Measurements from ENCODE around the gene GAL.

DNA sequence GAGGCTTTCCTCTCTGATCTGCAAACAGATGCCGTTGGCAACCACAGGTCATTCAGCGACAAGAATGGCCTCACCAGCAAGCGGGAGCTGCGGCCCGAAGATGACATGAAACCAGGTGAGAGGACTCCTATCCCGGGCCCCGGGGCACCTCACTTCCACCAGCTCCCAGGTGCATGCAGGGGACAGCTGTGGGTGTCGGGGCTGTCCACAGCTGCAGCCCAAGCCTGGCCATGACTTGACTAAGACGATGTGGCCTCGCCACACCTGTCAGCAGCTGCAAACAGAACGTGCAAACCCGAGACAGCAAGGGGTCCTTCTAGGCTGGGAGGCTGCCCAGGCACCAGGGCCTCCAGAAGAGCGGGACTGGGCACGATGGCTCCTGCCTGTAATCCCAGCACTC, 3.6 kb downstream of the GAL start:
- TF ChIP-seq, protein P1, sequence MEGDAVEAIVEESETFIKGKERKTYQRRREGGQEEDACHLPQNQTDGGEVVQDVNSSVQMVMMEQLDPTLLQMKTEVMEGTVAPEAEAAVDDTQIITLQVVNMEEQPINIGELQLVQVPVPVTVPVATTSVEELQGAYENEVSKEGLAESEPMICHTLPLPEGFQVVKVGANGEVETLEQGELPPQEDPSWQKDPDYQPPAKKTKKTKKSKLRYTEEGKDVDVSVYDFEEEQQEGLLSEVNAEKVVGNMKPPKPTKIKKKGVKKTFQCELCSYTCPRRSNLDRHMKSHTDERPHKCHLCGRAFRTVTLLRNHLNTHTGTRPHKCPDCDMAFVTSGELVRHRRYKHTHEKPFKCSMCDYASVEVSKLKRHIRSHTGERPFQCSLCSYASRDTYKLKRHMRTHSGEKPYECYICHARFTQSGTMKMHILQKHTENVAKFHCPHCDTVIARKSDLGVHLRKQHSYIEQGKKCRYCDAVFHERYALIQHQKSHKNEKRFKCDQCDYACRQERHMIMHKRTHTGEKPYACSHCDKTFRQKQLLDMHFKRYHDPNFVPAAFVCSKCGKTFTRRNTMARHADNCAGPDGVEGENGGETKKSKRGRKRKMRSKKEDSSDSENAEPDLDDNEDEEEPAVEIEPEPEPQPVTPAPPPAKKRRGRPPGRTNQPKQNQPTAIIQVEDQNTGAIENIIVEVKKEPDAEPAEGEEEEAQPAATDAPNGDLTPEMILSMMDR (IDR thresholded peaks at IDR 0.05; ENCODE audit: low read length): no peak
- no peak for TF ChIP-seq EZH2 (IDR thresholded peaks at IDR 0.05; ENCODE audit: borderline replicate concordance, low read length)

Data from OCI-LY1 (cell line).